Measurements from ENCODE around the gene S100A12.
A peak's percentile ranks its signal among the peaks of the same experiment; 100 is the strongest.

The S100A12 gene

GRCh38 chr1:153365696-153366095 lies 9.7 kb downstream of the S100A12 start:
- DNase-seq, result no peak

DNA sequence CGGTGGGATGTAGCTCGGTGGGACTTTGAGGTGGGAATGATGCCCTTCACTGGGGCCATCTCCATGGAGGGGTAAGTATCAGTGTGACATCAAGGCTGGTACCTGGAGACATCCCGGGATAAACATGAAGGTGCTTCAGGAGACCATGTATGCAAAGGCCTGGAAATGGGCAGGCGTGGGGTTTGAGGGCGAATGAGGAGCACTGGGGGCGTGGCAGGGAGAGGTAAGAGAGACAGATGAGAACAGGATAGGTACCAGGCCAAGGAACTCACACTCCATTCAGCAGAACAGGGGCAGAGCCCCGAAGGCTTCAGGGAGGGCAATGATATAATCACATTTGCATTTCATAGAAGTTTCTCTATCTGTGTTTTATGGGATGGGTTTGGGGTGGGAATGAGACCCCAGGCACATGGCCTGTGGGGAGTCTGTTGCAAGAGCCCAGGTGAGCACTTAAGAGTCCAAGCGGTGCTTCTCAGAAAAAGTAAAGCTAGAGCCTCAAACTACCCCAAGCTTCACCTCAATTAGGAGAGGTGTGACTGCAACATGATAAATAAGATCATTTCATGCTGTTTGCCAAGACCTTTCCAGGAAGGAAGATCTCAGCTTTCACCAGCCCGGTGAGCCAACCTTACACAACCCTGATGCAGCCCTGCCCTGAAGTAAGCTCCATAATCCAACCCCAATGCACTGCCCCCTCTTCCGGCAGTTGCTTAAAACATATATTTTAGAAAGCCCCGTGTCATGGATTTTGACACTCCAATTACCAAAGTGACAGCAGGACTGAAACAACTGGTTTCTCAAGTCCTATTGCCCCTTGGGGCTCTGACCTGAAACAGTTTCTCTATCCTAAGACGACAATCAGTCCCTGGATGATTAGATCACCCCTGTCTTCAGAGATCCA lies 10.4 kb downstream of the S100A12 start:
- no peak for DNase-seq

DNA sequence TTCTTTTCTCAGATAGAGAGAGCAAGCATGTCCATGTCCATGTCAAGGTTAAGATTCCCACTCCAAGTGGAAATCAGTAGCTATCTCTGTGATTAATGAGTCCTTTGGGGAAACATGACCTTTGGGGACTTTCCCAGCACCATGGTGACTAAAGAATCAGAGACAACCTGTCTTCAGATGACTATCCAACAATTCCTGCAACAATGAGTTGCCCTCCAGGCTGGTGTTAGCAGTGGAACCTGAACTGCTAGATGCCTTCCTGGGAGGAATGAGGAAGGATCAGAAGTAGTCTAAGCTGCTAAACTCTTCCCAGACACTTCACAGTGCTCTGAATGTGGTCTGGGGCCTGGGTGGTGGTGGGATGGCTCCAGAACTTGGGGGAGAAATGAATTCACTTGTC lies 11.3 kb downstream of the S100A12 start:
- no peak for DNase-seq

DNA sequence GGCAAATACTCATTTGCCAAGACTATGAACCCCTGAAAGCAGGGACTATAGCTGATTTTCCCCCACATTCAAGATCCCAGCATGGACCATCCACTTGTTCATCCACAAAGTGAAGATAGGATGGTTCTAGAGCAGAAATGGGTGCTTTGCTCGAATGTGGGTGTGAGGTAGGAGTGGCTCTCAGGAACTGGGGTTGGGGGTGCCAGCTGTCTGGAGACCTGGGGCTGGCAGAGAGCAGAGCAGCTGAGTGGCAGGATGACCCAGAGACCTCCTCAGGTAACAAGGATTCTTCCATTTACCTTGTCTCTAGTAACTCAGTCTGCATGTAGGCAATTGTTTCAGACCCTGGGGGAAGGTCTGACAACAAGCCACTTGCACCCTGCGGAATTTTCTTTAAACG lies 11.8 kb downstream of the S100A12 start:
- DNase-seq, result no peak

- DNase-seq, result no peak
Measured at GRCh38 chr1:153362187-153362775, 13.1 kb downstream of the S100A12 start.

GRCh38 chr1:153361480-153362109 lies 13.8 kb downstream of the S100A12 start:
- DNase-seq, result no peak

DNA sequence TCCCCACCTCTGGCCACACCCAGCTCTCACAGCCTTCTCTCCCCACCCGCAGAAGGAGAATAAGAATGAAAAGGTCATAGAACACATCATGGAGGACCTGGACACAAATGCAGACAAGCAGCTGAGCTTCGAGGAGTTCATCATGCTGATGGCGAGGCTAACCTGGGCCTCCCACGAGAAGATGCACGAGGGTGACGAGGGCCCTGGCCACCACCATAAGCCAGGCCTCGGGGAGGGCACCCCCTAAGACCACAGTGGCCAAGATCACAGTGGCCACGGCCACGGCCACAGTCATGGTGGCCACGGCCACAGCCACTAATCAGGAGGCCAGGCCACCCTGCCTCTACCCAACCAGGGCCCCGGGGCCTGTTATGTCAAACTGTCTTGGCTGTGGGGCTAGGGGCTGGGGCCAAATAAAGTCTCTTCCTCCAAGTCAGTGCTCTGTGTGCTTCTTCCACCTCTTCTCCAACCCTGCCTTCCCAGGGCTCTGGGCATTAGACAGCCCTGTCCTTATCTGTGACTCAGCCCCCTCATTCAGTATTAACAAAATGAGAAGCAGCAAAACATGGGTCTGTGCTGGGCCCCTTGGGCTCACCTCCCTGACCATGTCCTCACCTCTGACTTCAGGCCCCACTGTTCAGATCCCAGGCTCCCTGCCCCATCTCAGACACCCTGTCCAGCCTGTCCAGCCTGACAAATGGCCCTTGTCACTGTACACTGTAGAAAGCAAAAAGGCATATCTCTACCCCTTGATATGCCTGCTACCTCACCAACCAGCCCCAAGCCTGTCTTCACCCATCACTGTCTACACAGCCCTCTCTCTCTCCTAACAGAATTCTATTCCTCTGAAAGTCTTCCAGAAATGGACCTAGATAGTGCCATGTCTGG lies 14.6 kb downstream of the S100A12 start:
- no peak for DNase-seq

DNA sequence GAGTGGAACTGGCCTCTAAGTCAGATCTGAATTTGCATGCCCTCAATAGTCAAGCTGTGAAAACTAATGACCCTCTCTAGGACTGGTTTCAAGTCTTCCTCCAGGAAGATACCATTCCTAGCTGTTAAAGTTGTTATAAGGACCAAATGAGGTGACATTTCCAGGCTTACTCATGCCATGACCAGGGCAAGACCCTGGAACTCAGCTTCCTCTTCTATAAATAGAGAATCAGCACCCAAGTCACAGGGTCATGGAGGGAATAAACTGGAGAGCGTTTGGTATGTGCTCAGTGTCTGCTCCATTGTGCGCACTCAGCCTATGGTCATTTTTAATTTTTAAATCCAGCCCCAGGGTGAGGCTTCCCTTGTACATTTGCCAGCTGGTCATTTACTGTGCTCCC lies 15.2 kb downstream of the S100A12 start:
- DNase-seq, result no peak

- no peak for DNase-seq
Measured at GRCh38 chr1:153359241-153359640, 16.2 kb downstream of the S100A12 start.

- DNase-seq, result no peak
Measured at GRCh38 chr1:153358691-153358975, 16.8 kb downstream of the S100A12 start.

DNA sequence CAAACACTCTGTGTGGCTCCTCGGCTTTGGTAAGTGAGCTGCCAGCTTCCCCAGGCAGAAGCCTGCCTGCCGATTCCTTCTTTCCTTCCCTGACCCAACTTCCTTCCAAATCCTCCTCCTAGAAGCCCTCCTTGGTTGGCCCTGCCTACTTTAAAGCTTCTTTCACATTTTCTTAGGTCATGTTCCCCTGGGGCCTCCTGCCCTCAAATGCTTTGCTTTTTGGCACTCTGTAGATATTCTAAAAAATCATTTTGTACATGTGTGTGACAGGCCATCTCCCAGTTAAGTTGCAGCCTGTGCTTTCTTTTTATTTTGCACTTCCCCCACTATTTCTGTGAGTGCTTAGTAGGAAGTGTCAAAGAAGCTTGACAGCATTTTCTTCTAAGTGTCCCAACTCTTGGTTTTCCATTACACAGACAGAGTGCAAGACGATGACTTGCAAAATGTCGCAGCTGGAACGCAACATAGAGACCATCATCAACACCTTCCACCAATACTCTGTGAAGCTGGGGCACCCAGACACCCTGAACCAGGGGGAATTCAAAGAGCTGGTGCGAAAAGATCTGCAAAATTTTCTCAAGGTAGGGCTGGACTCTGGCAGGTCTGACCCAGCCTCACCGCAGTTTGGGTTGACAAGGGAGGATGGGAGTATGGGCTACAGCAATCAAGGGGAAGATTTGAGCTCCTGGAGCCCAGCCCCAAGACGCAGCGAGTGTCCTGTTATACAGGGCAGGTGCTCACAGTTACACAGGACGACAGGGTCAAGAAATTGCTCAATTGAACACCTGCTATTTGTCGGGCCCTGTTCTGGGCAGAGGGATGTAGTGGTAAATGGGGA lies 17.3 kb downstream of the S100A12 start, which contains the start of gene S100A9:
Gene S100A9, plus strand, starts transcription at position 2 of the 838 bp plus-strand sequence. Its CDS starts 430 bp downstream, at position 432.
- no peak for DNase-seq

GRCh38 chr1:153357076-153357852 lies 18.2 kb downstream of the S100A12 start:
- no peak for DNase-seq

DNA sequence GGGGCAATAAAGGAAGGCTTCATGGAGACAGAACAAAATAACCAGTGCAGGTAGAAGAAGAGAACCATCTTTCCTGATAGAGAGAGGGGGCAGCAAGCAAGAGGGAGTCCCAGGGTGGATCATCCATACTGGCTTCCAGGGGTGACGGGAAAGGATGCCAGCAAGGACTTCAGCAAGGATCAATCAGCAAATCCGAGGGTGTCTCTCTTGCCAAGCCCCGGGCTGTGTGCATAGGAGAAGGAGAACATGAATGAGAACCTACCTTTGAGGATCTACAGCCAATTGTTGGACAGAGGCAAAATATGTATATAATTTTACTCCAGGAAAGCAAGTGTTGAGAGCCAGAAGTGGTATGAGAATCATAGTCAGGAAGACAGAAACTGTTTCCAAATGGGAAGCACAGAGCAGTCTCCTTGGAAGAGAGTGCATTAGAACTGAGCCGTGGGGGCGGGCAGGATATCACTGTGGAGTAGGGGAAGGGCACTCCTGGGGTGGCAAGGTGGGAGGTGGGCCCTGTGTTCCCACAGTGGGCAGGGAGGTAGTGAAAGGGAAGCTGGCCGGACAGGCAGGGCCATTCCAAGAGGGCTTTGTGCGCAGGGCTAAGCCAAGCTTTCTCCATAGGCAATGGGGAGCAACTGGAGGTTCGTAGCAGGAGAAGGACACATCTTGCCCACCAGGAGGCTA lies 18.9 kb downstream of the S100A12 start:
- no peak for DNase-seq

GRCh38 chr1:153355445-153356071 lies 19.9 kb downstream of the S100A12 start:
- DNase-seq, result no peak

- no peak for DNase-seq
Measured at GRCh38 chr1:153354515-153355193, 20.8 kb downstream of the S100A12 start.

GRCh38 chr1:153353226-153353947 lies 22.0 kb downstream of the S100A12 start:
- no peak for DNase-seq

DNA sequence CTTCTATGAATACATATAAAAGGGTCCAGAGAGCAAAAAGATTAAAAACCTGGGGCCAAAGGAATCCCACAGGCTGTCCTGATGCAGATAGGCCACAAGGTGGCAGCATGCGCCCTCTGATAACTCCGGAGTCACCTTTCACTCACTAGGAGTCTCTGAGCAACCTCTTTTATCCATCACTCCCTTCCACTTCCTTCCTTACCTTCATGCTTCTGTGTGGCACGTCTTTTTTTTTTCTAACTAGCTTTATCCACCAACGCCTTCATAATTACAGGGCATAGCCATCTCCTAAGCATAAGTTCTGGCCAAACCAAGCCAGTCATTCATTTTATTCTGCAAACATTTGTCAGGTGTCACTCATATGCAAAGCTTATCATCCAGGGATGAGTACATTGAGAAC lies 22.9 kb downstream of the S100A12 start:
- peak; percentile 61 for DNase-seq

DNA sequence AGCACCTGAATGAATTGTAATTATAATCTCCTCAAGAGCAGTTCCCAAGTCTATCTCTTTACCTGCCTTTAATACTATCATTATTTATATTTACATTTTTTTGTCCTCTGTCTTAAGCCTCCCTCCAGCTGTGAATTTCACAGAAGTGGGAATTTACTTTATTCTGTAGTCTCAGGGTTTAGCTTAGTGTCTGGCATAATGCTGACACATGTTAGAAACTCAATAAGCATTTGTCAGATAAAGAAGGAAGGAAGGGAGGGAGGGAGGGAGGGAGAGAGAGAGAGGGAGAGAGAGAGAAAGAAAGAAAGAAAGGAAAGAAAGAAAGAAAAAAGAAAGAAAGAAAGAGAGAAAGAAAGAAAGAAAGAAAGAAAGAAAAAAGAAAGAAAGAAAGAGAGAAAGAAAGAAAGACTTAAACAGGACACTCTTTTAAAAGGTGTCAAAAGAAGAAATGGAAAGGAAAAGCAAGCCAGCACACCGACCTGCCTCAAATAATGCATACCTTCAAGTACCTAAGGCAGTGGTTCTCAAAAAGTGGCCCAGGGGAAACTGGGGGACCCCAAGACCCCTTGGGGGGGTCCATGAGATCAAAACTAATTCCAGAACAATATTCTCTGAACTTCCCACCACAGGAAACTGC lies 25.0 kb downstream of the S100A12 start:
- no peak for DNase-seq
